ENCODE data around the gene MTA1.

GRCh38 chr14:105416671-105417070 is 3.0 kb upstream of the MTA1 start:
- TF ChIP-seq, protein P1, sequence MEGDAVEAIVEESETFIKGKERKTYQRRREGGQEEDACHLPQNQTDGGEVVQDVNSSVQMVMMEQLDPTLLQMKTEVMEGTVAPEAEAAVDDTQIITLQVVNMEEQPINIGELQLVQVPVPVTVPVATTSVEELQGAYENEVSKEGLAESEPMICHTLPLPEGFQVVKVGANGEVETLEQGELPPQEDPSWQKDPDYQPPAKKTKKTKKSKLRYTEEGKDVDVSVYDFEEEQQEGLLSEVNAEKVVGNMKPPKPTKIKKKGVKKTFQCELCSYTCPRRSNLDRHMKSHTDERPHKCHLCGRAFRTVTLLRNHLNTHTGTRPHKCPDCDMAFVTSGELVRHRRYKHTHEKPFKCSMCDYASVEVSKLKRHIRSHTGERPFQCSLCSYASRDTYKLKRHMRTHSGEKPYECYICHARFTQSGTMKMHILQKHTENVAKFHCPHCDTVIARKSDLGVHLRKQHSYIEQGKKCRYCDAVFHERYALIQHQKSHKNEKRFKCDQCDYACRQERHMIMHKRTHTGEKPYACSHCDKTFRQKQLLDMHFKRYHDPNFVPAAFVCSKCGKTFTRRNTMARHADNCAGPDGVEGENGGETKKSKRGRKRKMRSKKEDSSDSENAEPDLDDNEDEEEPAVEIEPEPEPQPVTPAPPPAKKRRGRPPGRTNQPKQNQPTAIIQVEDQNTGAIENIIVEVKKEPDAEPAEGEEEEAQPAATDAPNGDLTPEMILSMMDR (IDR thresholded peaks at IDR 0.05), result no peak
- no peak for TF ChIP-seq POLR2A (IDR thresholded peaks at IDR 0.05)

All from uterus (tissue), 2 donors.